SK-N-MC (cell line): ENCODE data around the gene LY9.

ENCODE experiments used
- EZH2 ChIP-seq: fragments of 200-600 bp; sonication (generic); IDR thresholded peaks from one replicate; pipeline ENCODE4 v1.6.1; 2017; ENCODE audit warnings: antibody characterized with exemption
- FOXP2 ChIP-seq: optimal IDR thresholded peaks from 2 replicates; pipeline ENCODE3; 2011; ENCODE audit warnings: mild to moderate bottlenecking, moderate library complexity; ENCODE audit not compliant: insufficient read depth; ENCODE audit errors: extremely low read length, control extremely low read depth
- POLR2AphosphoS5 ChIP-seq: IDR thresholded peaks from 2 replicates; pipeline ENCODE4 v1.6.1; 2012; ENCODE audit warnings: mild to moderate bottlenecking, low read depth, low read length, borderline replicate concordance

DNA sequence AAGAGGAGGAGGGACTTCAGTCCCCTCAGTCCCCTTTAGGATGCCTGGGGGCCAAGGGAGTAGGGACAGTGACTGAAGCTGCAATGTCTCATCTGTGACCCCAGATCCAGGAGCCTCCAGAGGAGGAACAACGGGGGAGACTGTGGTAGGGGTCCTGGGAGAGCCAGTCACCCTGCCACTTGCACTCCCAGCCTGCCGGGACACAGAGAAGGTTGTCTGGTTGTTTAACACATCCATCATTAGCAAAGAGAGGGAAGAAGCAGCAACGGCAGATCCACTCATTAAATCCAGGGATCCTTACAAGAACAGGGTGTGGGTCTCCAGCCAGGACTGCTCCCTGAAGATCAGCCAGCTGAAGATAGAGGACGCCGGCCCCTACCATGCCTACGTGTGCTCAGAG lies 18.3 kb downstream of the LY9 start:
- TF ChIP-seq EZH2: no peak
- no peak for TF ChIP-seq POLR2AphosphoS5
- TF ChIP-seq FOXP2: no peak
